GM19463 (cell line): ENCODE results near the gene HTR1D.
"Not testable (repeated sequence)": the region's sequence is repeated elsewhere in the genome, so short reads cannot be mapped to it uniquely, and the experiment has no call there.

Source experiments
- ATAC-seq: cut with Tn5 transposase; IDR thresholded peaks from one replicate; pipeline ENCODE4 v1.9.1; 2021; ENCODE audit warnings: mild to moderate bottlenecking, moderate library complexity; ENCODE audit not compliant: unreplicated experiment

HTR1D gene

GRCh38 chr1:23221107-23221506 lies 3.8 kb upstream of the HTR1D start:
- ATAC-seq: no peak

GRCh38 chr1:23216771-23217420 lies 406 bp downstream of the HTR1D start:
- no peak for ATAC-seq

- ATAC-seq: no peak
Measured at GRCh38 chr1:23215751-23216449, 1.4 kb downstream of the HTR1D start.

GRCh38 chr1:23215291-23215690 lies 2.0 kb downstream of the HTR1D start:
- ATAC-seq: no peak

GRCh38 chr1:23214640-23215039 lies 2.7 kb downstream of the HTR1D start:
- ATAC-seq: no peak

GRCh38 chr1:23211955-23212354 lies 5.3 kb downstream of the HTR1D start:
- no peak for ATAC-seq

- ATAC-seq: no peak
Measured at GRCh38 chr1:23210963-23211362, 6.3 kb downstream of the HTR1D start.

GRCh38 chr1:23210351-23210785 lies 6.9 kb downstream of the HTR1D start:
- ATAC-seq: no peak

- no peak for ATAC-seq
Measured at GRCh38 chr1:23209770-23210169, 7.5 kb downstream of the HTR1D start.

- no peak for ATAC-seq
Measured at GRCh38 chr1:23208527-23208926, 8.8 kb downstream of the HTR1D start.

GRCh38 chr1:23207733-23208132 lies 9.6 kb downstream of the HTR1D start:
- not testable (repeated sequence) for ATAC-seq

GRCh38 chr1:23202263-23202749 lies 15.0 kb downstream of the HTR1D start:
- no peak for ATAC-seq

- no peak for ATAC-seq
Measured at GRCh38 chr1:23200883-23201282, 16.4 kb downstream of the HTR1D start.

- ATAC-seq: no peak
Measured at GRCh38 chr1:23198373-23198772, 18.9 kb downstream of the HTR1D start.

GRCh38 chr1:23196627-23197328 lies 20.5 kb downstream of the HTR1D start:
- ATAC-seq: no peak

GRCh38 chr1:23194119-23194984 lies 22.9 kb downstream of the HTR1D start:
- ATAC-seq: no peak

GRCh38 chr1:23193391-23194118 lies 23.7 kb downstream of the HTR1D start:
- ATAC-seq: no peak

GRCh38 chr1:23191199-23191598 lies 26.1 kb downstream of the HTR1D start:
- ATAC-seq: no peak

GRCh38 chr1:23188936-23189452 lies 28.3 kb downstream of the HTR1D start:
- not testable (repeated sequence) for ATAC-seq

GRCh38 chr1:23188434-23188884 lies 28.8 kb downstream of the HTR1D start:
- no peak for ATAC-seq
